GM12891 (cell line): ENCODE results near the gene NDUFA5.

Experiments used
- PAX5 ChIP-seq: IDR thresholded peaks from 2 replicates; pipeline ENCODE4 v1.6.1; 2011; ENCODE audit warnings: low read length, moderate library complexity, mild to moderate bottlenecking; ENCODE audit not compliant: insufficient read depth, severe bottlenecking
- POLR2A ChIP-seq: IDR thresholded peaks from 2 replicates; pipeline ENCODE4 v1.6.1; 2011; ENCODE audit warnings: low read depth, low read length, control low read depth
- POLR2AphosphoS5 ChIP-seq: IDR thresholded peaks from 2 replicates; pipeline ENCODE4 v1.6.1; 2011; ENCODE audit warnings: low read depth, low read length, control low read depth
- POU2F2 ChIP-seq: IDR thresholded peaks from 2 replicates; pipeline ENCODE4 v1.6.1; 2011; ENCODE audit warnings: low read depth, mild to moderate bottlenecking, control low read depth, low read length, moderate library complexity
- SPI1 ChIP-seq: IDR thresholded peaks from 2 replicates; pipeline ENCODE4 v1.6.1; 2011; ENCODE audit warnings: low read depth, low read length, control low read depth
- TAF1 ChIP-seq: IDR thresholded peaks from 2 replicates; pipeline ENCODE4 v1.6.1; 2011; ENCODE audit warnings: low read depth, low read length, control low read depth

DNA sequence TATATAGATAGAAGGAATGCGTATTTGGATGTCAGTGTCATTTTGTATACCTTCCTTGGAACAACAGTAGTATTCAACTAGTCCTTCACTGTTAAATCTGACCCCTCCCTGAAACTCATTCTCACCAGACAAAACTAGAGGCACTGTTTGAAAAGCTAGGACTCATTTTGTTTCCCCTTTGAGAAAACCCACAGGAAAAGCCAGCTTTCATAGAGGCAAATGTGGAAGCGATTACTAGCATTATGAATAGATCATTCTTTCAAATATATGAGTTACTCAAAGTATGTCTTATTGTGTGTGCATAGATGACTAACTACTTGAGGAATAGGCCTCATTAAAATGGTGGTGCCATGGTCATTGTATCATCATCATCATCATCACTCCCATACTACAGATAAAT lies 42.1 kb upstream of the NDUFA5 start:
- TF ChIP-seq POLR2AphosphoS5 (no peak), SPI1 (no peak), POLR2A (no peak), TAF1 (no peak), PAX5 (no peak), POU2F2 (no peak)
